ENCODE measurements around the gene TRAF6. TPM values are rescaled to one million over a fixed set of nuclear protein-coding genes. Genes with fewer than 3 reads are reported as not detected.

Gene TRAF6
- total RNA-seq, 2 experiments from 2014 or later, result 8.5 to 9.8 TPM

DNA sequence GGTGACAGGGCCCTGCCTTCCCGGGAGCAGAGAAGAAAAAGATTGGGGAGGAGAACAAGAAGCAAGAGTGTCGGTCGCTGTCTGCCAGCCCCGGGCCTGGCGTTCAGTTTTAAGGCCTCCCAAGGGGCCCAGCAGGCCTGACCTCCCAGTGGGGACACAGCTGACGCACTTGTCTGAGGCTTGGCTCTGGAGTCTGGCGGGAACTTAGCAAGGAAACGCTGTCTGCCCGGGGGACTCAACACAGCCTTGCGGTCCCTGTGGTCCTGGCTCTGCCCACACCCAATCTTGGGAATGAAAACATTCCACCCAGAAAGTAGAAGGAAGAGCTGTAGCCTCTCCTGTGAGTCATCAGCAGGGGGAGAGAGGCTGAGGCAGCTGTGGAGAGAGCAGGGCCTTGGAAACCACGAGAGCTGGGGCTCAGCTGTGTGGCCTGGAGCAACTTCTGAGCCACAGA is 54.4 kb downstream of the TRAF6 start:
- Mint-ChIP-seq H3K36me3 (no peaks in the 10 kb centered on the region), H3K27ac (no peak overlapping the region), H3K4me3 (no peak overlapping the region), H3K27me3 (no peaks in the 10 kb centered on the region), H3K4me1 (peaks cover 21% of the 10 kb centered on the region), H3K9me3 (no peaks in the 10 kb centered on the region)
- no peak for DNase-seq

- Mint-ChIP-seq H3K36me3 (no peaks in the 10 kb centered on the region), H3K27ac (no peak overlapping the region), H3K9me3 (no peaks in the 10 kb centered on the region), H3K4me1 (peaks cover 19% of the 10 kb centered on the region), H3K4me3 (no peak overlapping the region), H3K27me3 (no peaks in the 10 kb centered on the region)
- no peak for DNase-seq
These were observed 55.0 kb downstream of the TRAF6 start for GRCh38 chr11:36454941-36455631.

DNA sequence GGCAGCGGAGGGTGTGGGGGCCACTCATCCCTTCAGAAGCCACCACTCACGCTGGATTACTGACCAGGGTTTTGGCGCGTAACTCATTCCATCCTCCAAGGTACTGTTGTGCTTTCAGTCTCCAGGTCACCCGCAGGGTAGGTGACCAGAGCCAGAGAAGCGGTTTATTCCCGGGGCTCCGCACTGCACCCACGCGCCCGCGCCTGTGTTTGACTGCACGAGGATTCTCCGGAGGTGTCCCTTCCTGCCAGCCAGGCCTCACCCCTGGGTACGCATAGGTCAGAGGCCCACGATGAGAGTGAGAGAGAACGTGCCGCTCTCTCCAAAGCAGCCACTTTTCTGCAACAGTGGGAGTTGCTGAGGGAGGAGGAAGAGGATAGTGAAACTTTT is 55.5 kb downstream of the TRAF6 start:
- Mint-ChIP-seq H3K27ac (no peak overlapping the region), H3K4me3 (no peak overlapping the region), H3K27me3 (no peaks in the 10 kb centered on the region), H3K4me1 (peaks cover 22% of the 10 kb centered on the region), H3K36me3 (no peaks in the 10 kb centered on the region), H3K9me3 (no peaks in the 10 kb centered on the region)
- no peak for DNase-seq

GRCh38 chr11:36453678-36454077 is 56.4 kb downstream of the TRAF6 start:
- H3K27ac Mint-ChIP-seq, result no peak overlapping the region
- DNase-seq, result no peak
- no peaks in the 10 kb centered on the region for H3K36me3 Mint-ChIP-seq
- no peaks in the 10 kb centered on the region for H3K27me3 Mint-ChIP-seq
- H3K4me3 Mint-ChIP-seq, result no peak overlapping the region
- H3K9me3 Mint-ChIP-seq, result no peaks in the 10 kb centered on the region
- H3K4me1 Mint-ChIP-seq, result peaks cover 22% of the 10 kb centered on the region

- Mint-ChIP-seq H3K36me3 (no peaks in the 10 kb centered on the region), H3K4me1 (peaks cover 22% of the 10 kb centered on the region), H3K9me3 (no peaks in the 10 kb centered on the region), H3K27ac (no peak overlapping the region), H3K4me3 (no peak overlapping the region), H3K27me3 (no peaks in the 10 kb centered on the region)
- no peak for DNase-seq
These were observed 57.1 kb downstream of the TRAF6 start for GRCh38 chr11:36452961-36453360.

DNA sequence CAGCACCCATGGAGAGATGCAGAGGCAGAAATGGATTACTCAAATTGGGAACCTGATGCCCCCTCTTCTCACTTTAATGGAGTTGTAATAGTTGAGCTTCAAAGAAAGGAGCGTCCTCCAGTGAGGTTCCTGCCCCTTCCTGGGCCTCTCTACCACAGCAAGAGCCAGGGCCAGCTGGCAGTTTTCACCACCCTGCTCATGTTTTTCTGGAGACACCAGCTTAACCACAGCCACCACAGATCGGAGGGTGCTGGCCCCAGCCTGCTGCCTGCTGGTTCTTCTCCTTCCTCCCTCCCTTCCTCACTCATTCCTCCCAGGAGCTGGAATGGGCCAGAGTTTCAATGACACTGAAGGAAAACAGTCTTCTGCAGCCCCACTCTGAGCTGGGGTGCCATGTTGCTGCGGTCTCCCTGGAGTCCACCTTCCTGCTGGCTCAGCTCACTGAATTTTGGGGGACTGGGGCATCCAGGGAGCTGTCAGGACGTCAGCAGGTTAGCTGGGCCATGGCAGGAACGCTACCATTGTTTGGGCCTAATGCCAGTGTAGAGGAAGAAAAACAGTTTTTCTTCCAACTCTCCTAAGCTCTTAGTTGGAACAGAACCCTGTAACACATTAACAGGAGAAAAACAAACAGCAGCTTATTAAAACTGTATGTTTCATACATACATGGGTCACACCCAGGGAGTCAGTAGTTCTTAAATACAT is 57.7 kb downstream of the TRAF6 start:
- DNase-seq, result peak; percentile 13
- no peaks in the 10 kb centered on the region for H3K36me3 Mint-ChIP-seq
- peaks cover 22% of the 10 kb centered on the region for H3K4me1 Mint-ChIP-seq
- H3K9me3 Mint-ChIP-seq, result no peaks in the 10 kb centered on the region
- H3K4me3 Mint-ChIP-seq, result no peak overlapping the region
- H3K27me3 Mint-ChIP-seq, result no peaks in the 10 kb centered on the region
- H3K27ac Mint-ChIP-seq, result no peak overlapping the region

DNA sequence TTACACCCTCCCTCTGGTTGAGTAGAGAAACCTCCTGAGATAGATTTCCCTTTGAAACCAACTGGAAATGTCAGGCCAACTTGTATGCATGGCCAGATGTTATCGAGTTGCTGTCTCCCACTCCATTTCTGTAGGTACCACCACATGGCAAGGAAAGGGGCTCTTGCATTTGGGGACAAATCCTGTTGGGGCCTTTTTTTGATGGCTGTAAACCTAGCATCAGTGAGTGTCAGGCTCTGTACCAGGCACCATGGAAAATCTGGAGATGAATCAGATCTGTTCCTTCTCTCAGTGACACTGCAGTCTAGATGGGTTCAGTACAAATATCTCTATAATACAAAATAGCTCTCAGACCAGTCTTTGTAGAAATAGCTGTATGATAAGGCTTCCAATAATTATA is 58.4 kb downstream of the TRAF6 start:
- H3K9me3 Mint-ChIP-seq, result no peaks in the 10 kb centered on the region
- no peaks in the 10 kb centered on the region for H3K27me3 Mint-ChIP-seq
- H3K36me3 Mint-ChIP-seq, result no peaks in the 10 kb centered on the region
- peaks cover 22% of the 10 kb centered on the region for H3K4me1 Mint-ChIP-seq
- H3K27ac Mint-ChIP-seq, result no peak overlapping the region
- DNase-seq, result no peak
- no peak overlapping the region for H3K4me3 Mint-ChIP-seq

DNA sequence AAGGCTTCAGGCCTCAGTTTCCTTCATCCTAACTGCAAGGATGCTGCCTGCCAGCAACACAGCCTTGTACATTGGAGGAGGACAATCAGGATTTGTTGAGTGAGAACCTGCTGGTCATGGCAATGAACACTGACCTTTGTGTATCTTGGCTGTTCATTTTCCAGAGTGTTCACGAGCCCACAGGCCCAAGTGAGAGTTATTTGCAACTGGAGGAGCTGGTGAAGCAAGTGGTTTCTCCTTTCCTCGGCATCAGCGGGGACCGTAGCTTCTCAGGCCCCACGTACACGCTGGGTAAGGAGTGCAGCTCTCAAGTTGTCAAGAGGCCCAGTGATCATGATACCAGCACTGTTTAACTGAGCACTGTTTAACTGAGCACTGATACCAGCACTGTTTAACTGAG is 59.0 kb downstream of the TRAF6 start:
- Mint-ChIP-seq H3K27me3 (no peaks in the 10 kb centered on the region), H3K36me3 (no peaks in the 10 kb centered on the region), H3K4me1 (peaks cover 22% of the 10 kb centered on the region), H3K4me3 (no peak overlapping the region), H3K27ac (no peak overlapping the region), H3K9me3 (no peaks in the 10 kb centered on the region)
- no peak for DNase-seq

- Mint-ChIP-seq H3K4me1 (peaks cover 22% of the 10 kb centered on the region), H3K4me3 (peak overlapping the region; percentile 1), H3K27ac (no peak overlapping the region)
These were observed 59.9 kb downstream of the TRAF6 start for GRCh38 chr11:36450110-36450572.

DNA sequence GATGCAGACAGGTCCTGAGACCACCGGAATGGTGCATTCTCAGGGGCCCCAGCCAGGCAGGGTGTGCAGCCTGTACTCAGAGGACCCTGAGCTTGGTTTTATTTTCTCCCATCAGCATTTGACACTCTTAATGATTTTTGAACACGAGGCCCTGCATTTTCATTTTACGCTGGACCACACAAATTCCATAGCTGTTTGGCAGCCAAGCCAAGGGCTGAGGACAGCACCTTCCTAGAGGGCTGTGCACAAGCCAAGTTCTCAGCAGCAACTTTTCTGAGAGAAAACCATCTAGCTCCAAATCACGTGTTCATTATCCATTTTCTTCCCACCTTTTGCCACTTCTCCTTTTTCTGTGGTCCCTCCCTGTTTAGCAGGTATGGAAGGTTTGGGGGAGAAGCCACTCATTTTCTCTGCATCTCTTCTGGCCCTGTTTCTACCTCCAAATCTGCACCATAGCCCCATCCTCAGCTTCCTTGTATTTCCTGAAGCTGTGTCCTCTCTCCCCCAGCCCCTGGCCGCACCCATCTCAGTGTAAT is 60.4 kb downstream of the TRAF6 start:
- H3K36me3 Mint-ChIP-seq, result no peaks in the 10 kb centered on the region
- peak overlapping the region; percentile 1 for H3K4me3 Mint-ChIP-seq
- peak overlapping the region; percentile 8 for H3K27ac Mint-ChIP-seq
- H3K27me3 Mint-ChIP-seq, result no peaks in the 10 kb centered on the region
- no peaks in the 10 kb centered on the region for H3K9me3 Mint-ChIP-seq
- DNase-seq, result no peak
- peaks cover 22% of the 10 kb centered on the region for H3K4me1 Mint-ChIP-seq

More at GRCh38 chr11:36450110-36450572, 59.9 kb downstream of the TRAF6 start:
- H3K36me3 Mint-ChIP-seq, result no peaks in the 10 kb centered on the region
- H3K27me3 Mint-ChIP-seq, result no peaks in the 10 kb centered on the region
- H3K9me3 Mint-ChIP-seq, result no peaks in the 10 kb centered on the region
- no peak for DNase-seq

GRCh38 chr11:36447947-36448346 is 62.1 kb downstream of the TRAF6 start:
- H3K36me3 Mint-ChIP-seq, result no peaks in the 10 kb centered on the region
- H3K27ac Mint-ChIP-seq, result no peak overlapping the region
- no peaks in the 10 kb centered on the region for H3K9me3 Mint-ChIP-seq
- H3K27me3 Mint-ChIP-seq, result no peaks in the 10 kb centered on the region
- H3K4me3 Mint-ChIP-seq, result no peak overlapping the region
- no peak for DNase-seq
- peaks cover 19% of the 10 kb centered on the region for H3K4me1 Mint-ChIP-seq

DNA sequence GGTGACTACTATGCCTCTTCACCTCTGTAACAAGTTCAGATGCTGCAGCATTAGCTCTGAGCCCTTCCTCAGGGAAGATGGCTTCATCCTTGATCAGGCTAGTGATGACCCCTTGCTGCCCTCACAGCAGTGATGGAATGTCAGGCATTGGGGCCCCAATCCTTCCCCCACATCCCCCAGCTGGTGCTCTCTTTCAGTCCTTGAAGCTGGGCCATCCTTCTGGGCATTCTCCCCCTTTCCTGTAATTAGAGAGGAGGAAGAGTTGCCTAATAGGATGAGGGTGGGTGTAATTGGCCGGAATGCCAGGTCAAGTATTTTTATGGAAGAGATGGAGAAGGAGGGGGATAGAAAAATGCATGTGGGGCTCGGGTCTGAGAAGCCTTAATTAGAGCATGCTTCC is 62.6 kb downstream of the TRAF6 start:
- H3K27me3 Mint-ChIP-seq, result no peaks in the 10 kb centered on the region
- H3K36me3 Mint-ChIP-seq, result no peaks in the 10 kb centered on the region
- H3K9me3 Mint-ChIP-seq, result no peaks in the 10 kb centered on the region
- peaks cover 16% of the 10 kb centered on the region for H3K4me1 Mint-ChIP-seq
- no peak overlapping the region for H3K27ac Mint-ChIP-seq
- no peak for DNase-seq
- H3K4me3 Mint-ChIP-seq, result no peak overlapping the region

- no peak overlapping the region for H3K27ac Mint-ChIP-seq
- no peak for DNase-seq
- no peaks in the 10 kb centered on the region for H3K27me3 Mint-ChIP-seq
- H3K36me3 Mint-ChIP-seq, result no peaks in the 10 kb centered on the region
- H3K9me3 Mint-ChIP-seq, result no peaks in the 10 kb centered on the region
- H3K4me1 Mint-ChIP-seq, result peaks cover 8% of the 10 kb centered on the region
- H3K4me3 Mint-ChIP-seq, result no peak overlapping the region
These were observed 63.9 kb downstream of the TRAF6 start for GRCh38 chr11:36446135-36446534.

DNA sequence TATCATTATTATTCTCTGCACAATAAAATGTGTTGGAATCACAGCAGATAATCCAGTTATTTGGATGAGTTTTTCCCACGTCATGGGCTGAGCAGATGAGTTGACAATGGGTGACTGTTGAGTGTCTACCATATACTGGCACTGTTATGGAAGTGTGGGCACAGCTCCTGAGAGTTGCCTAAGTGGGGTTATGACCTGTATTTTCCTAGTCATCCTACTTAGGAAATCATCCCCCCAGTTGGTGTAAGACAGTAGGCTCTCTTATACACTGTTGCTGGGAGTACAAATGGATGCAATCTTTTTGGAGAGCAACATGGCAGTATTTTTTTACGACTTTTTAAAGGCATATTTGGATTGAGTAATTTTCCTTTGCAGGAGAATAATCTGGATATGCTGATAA is 66.4 kb downstream of the TRAF6 start:
- no peak overlapping the region for H3K27ac Mint-ChIP-seq
- no peaks in the 10 kb centered on the region for H3K9me3 Mint-ChIP-seq

GRCh38 chr11:36441610-36442208 is 68.4 kb downstream of the TRAF6 start:
- Mint-ChIP-seq H3K4me3 (no peak overlapping the region), H3K27me3 (peaks cover 13% of the 10 kb centered on the region), H3K27ac (no peak overlapping the region), H3K4me1 (peaks cover 2% of the 10 kb centered on the region), H3K36me3 (no peaks in the 10 kb centered on the region), H3K9me3 (no peaks in the 10 kb centered on the region)
- peak; percentile 14 for DNase-seq

More for the DNA sequence above, 66.4 kb downstream of the TRAF6 start:
- H3K4me1 Mint-ChIP-seq, result peaks cover 2% of the 10 kb centered on the region
- no peak for DNase-seq
- H3K36me3 Mint-ChIP-seq, result no peaks in the 10 kb centered on the region
- H3K27me3 Mint-ChIP-seq, result peaks cover 5% of the 10 kb centered on the region
- no peak overlapping the region for H3K4me3 Mint-ChIP-seq

All from activated naive CD8-positive, alpha-beta T cell treated with anti-CD3 and anti-CD28 coated beads for 36 hours (primary cell).